Liver (tissue), 9 donors: ENCODE measurements around the gene SOBP. TPM values are rescaled to one million over a fixed set of nuclear protein-coding genes. Genes with fewer than 3 reads are reported as not detected.

Experiments
- DNase-seq: peaks from one replicate; pipeline ENCODE4 v3.0.0-alpha.2; 2017; ENCODE audit warnings: low spot score
- H3K27ac ChIP-seq, 2 donors: one replicate each; pipeline ENCODE4 v1.7.0; 2013; ENCODE audit warnings: inconsistent platforms in 2 of 2, low read length in 2 of 2, control low read depth in 1 of 2, low read depth in 1 of 2, mild to moderate bottlenecking in 1 of 2
- H3K27me3 ChIP-seq, 4 donors: one replicate each; pipeline versions ENCODE4 v1.6.1 to v1.7.0; 2013; ENCODE audit warnings: low read length in 3 of 4, inconsistent platforms in 1 of 4, mild to moderate bottlenecking in 1 of 4, moderate library complexity in 1 of 4; ENCODE audit not compliant: control insufficient read depth in 4 of 4, insufficient read depth in 4 of 4
- H3K36me3 ChIP-seq, 4 donors: one replicate each; pipeline versions ENCODE4 v1.6.1 to v1.7.0; 2013; ENCODE audit warnings: low read length in 3 of 4, mild to moderate bottlenecking in 3 of 4, low read depth in 1 of 4, moderate library complexity in 1 of 4; ENCODE audit not compliant: control insufficient read depth in 4 of 4, insufficient read depth in 3 of 4
- H3K4me1 ChIP-seq, 4 donors: one replicate each; pipeline versions ENCODE4 v1.6.1 to v1.7.0; 2013; ENCODE audit warnings: low read length in 3 of 4, mild to moderate bottlenecking in 3 of 4, moderate library complexity in 1 of 4; ENCODE audit not compliant: control insufficient read depth in 4 of 4, insufficient read depth in 4 of 4
- H3K4me3 ChIP-seq, 3 donors: one replicate each; pipeline versions ENCODE4 v1.6.1 to v1.7.0; 2013; ENCODE audit warnings: low read length in 3 of 3, control low read depth in 1 of 3, low read depth in 1 of 3, mild to moderate bottlenecking in 1 of 3
- H3K9ac ChIP-seq, 2 donors: one replicate each; pipeline ENCODE4 v1.7.0; 2013; ENCODE audit warnings: low read length in 2 of 2, mild to moderate bottlenecking in 2 of 2, moderate library complexity in 2 of 2, control low read depth in 1 of 2, low read depth in 1 of 2
- H3K9me3 ChIP-seq, 4 donors: one replicate each; pipeline versions ENCODE4 v1.6.1 to v1.7.0; 2013; ENCODE audit warnings: low read length in 3 of 4; ENCODE audit not compliant: control insufficient read depth in 4 of 4
- ATF3 ChIP-seq: IDR thresholded peaks from 2 replicates; pipeline ENCODE4 v1.6.1; 2016; ENCODE audit warnings: antibody characterized with exemption
- CTCF ChIP-seq: fragments of 150-350 bp; IDR thresholded peaks from 2 replicates; pipeline ENCODE4 v1.5.1; 2017; ENCODE audit warnings: improper control_type of control experiment, low read depth, low read length; ENCODE audit not compliant: missing input control
- FOXA1 ChIP-seq: IDR thresholded peaks from 2 replicates; pipeline ENCODE4 v1.6.1; 2016; ENCODE audit warnings: antibody characterized with exemption
- FOXA2 ChIP-seq: IDR thresholded peaks from 2 replicates; pipeline ENCODE4 v1.6.1; 2016; ENCODE audit warnings: antibody characterized with exemption
- HNF4G ChIP-seq: IDR thresholded peaks from 2 replicates; pipeline ENCODE4 v1.6.1; 2016; ENCODE audit warnings: antibody characterized with exemption
- JUND ChIP-seq, 2 donors: IDR thresholded peaks; 2 replicates each; pipeline ENCODE4 v1.6.1; 2016; ENCODE audit warnings: antibody characterized with exemption in 2 of 2
- MAX ChIP-seq: IDR thresholded peaks from 2 replicates; pipeline ENCODE4 v1.6.1; 2016; ENCODE audit warnings: antibody characterized with exemption
- RAD21 ChIP-seq, 2 donors: IDR thresholded peaks; 2 replicates each; pipeline ENCODE4 v1.6.1; 2016; ENCODE audit warnings: antibody characterized with exemption in 2 of 2, mild to moderate bottlenecking in 2 of 2
- REST ChIP-seq: IDR thresholded peaks from 2 replicates; pipeline ENCODE4 v1.6.1; 2016; ENCODE audit warnings: antibody characterized with exemption, mild to moderate bottlenecking
- RXRA ChIP-seq, 2 donors: IDR thresholded peaks; 2 replicates each; pipeline ENCODE4 v1.6.1; 2017 to 2018; ENCODE audit warnings: antibody characterized with exemption in 2 of 2, mild to moderate bottlenecking in 1 of 2
- YY1 ChIP-seq: IDR thresholded peaks from 2 replicates; pipeline ENCODE4 v1.6.1; 2016; ENCODE audit warnings: antibody characterized with exemption, mild to moderate bottlenecking
- ZBTB33 ChIP-seq: IDR thresholded peaks from 2 replicates; pipeline ENCODE4 v1.6.1; 2016; ENCODE audit warnings: antibody characterized with exemption
- WGBS: extraction: QIAGEN DNeasy Blood & Tissue Kit; methylation state at CpG from one replicate; pipeline ENCODE4 v1.1.7; 2013; 5-methylcytosine and 5-hydroxymethylcytosine counted together
- polyA plus RNA-seq, 2 donors: library from polyadenylated mRNA; stranded (reverse) in 1 of 2; unstranded in 1 of 2; fragments of 200-250 nt in 1 of 2; fragments of >200 nt in 1 of 2; fragmentation: Nextera tagmentation in 1 of 2; extraction: Ambion mirVana in 1 of 2; gene quantifications; one replicate each; pipeline versions ENCODE4 v1.2.1 to v1.2.3, GENCODE V29; 2013 to 2015
- total RNA-seq, 2 donors: library from RNA; depleted of rRNA; stranded (reverse); fragments of >200 nt; gene quantifications; one replicate each; pipeline ENCODE4 v1.2.3, GENCODE V29; 2014
- donor health status: healthy.
- donor health status: healthy.
- donor health status: healthy.
- donor health status: healthy.
- donor health status: healthy.

The SOBP gene
- total and polyA plus RNA-seq, 4 donors: 0.99 to 5.4 (median 1.9) TPM

- Histone ChIP-seq H3K9me3 (no peaks in the 10 kb centered on the region), H3K4me1 (peaks cover 0 to 3% (median 0%) of the 10 kb centered on the region in 4 donors), H3K27me3 (no peaks in the 10 kb centered on the region), H3K36me3 (no peaks in the 10 kb centered on the region), H3K9ac (no peak overlapping the region), H3K27ac (no peak overlapping the region), H3K4me3 (no peak overlapping the region)
- TF ChIP-seq CTCF: no peak
- TF ChIP-seq FOXA1: no peak
- TF ChIP-seq REST: no peak
- no peak for TF ChIP-seq HNF4G
- TF ChIP-seq RAD21 (IDR thresholded peaks at IDR 0.05): no peak
- TF ChIP-seq MAX: no peak
- TF ChIP-seq RXRA (IDR thresholded peaks at IDR 0.05): no peak
- no peak for DNase-seq
- 97% methylated on average over 1 of the region's 1 CpG for WGBS
Measured at GRCh38 chr6:107677399-107677798, 187.5 kb downstream of the SOBP start.

- H3K27me3 ChIP-seq: no peaks in the 10 kb centered on the region
- DNase-seq: no peak
- H3K4me1 ChIP-seq: peaks cover 0 to 3% (median 0%) of the 10 kb centered on the region in 4 donors
- H3K36me3 ChIP-seq: no peaks in the 10 kb centered on the region
- H3K9ac ChIP-seq: no peak overlapping the region
- TF ChIP-seq FOXA2 (no peak), ZBTB33 (no peak), HNF4G (no peak), FOXA1 (no peak), RAD21 (IDR thresholded peaks at IDR 0.05) (no peak), RXRA (IDR thresholded peaks at IDR 0.05) (peak in 1 of 2 donors; percentile 45)
- H3K9me3 ChIP-seq: peaks cover 0 to 1% (median 0%) of the 10 kb centered on the region in 4 donors
- H3K27ac ChIP-seq: no peak overlapping the region
- WGBS: 83% methylated on average over 4 of the region's 4 CpGs
- no peak overlapping the region for H3K4me3 ChIP-seq
Measured at GRCh38 chr6:107679457-107679856, 189.5 kb downstream of the SOBP start.

- 97% methylated on average over 3 of the region's 3 CpGs for WGBS
- Histone ChIP-seq H3K27ac (no peak overlapping the region), H3K4me3 (no peak overlapping the region), H3K9ac (no peak overlapping the region), H3K36me3 (no peaks in the 10 kb centered on the region), H3K27me3 (no peaks in the 10 kb centered on the region), H3K4me1 (no peaks in the 10 kb centered on the region), H3K9me3 (peaks cover 0 to 5% (median under 1%) of the 10 kb centered on the region in 4 donors)
- DNase-seq: no peak
- TF ChIP-seq HNF4G (no peak), JUND (IDR thresholded peaks at IDR 0.05) (no peak), MAX (no peak), RAD21 (IDR thresholded peaks at IDR 0.05) (no peak), YY1 (no peak), FOXA2 (no peak), CTCF (no peak), FOXA1 (no peak), ATF3 (no peak), RXRA (IDR thresholded peaks at IDR 0.05) (no peak)
Measured at GRCh38 chr6:107682721-107683120, 192.8 kb downstream of the SOBP start.
